ENCODE data around the gene EFNA5. TPM values are rescaled to one million over a fixed set of nuclear protein-coding genes. Genes with fewer than 3 reads are reported as not detected.

Gene EFNA5
- total and polyA plus RNA-seq, 2 of the 8 experiments (the other 6 are each of a cell fraction or from before 2014, with no cell fraction given), result 9.6 to 21.8 TPM

GRCh38 chr5:107364443-107365319 is 306.1 kb downstream of the EFNA5 start:
- no peak overlapping the region for H3K4me3 ChIP-seq (ENCODE audit: extremely low read depth in 1 of 4, insufficient read depth in 2 of 4, low read depth in 3 of 4, low read length in 4 of 4)
- no peaks in the 10 kb centered on the region for H3K23me2 ChIP-seq (ENCODE audit: low read depth, low read length)
- H3K36me3 ChIP-seq (ENCODE audit: control insufficient read depth in 2 of 4, insufficient read depth in 4 of 4, low read length in 3 of 4), result no peaks in the 10 kb centered on the region
- H2BK12ac ChIP-seq (ENCODE audit: low read depth, low read length), result no peak overlapping the region; the same call in 1 of the 2 replicates
- no peak overlapping the region for H3K9ac ChIP-seq (replicated peaks in 1 of 4; ENCODE audit: extremely low read depth in 1 of 4, low read depth in 3 of 4, low read length in 3 of 4)
- no peaks in the 10 kb centered on the region for H3K27me3 ChIP-seq (replicated peaks in 1 of 4; ENCODE audit: control insufficient read depth in 3 of 4, extremely low read depth in 1 of 4, insufficient read depth in 3 of 4, low read length in 3 of 4)
- H3K56ac ChIP-seq (replicated peaks; ENCODE audit: insufficient read length, low read depth, low read length), result no peak overlapping the region
- no peak overlapping the region for H4K8ac ChIP-seq (ENCODE audit: extremely low read depth, insufficient read depth, low read length)
- no peak overlapping the region for H3K4me2 ChIP-seq (ENCODE audit: insufficient read depth in 1 of 2, low read depth in 2 of 2, low read length in 2 of 2)
- no peak overlapping the region for H3K4ac ChIP-seq (replicated peaks; ENCODE audit: insufficient read length, low read depth, low read length)
- H2BK20ac ChIP-seq (ENCODE audit: low read length), result no peak overlapping the region
- no peak overlapping the region for H3K23ac ChIP-seq (ENCODE audit: insufficient read length)
- TF ChIP-seq JUN (IDR thresholded peaks at IDR 0.05; ENCODE audit: low read depth, low read length) (no peak), RBBP5 (IDR thresholded peaks at IDR 0.05; ENCODE audit: borderline replicate concordance, low read depth, low read length) (no peak), TEAD4 (IDR thresholded peaks at IDR 0.05; ENCODE audit: low read depth, low read length) (no peak), KDM5A (IDR thresholded peaks at IDR 0.05; ENCODE audit: low read length) (no peak), FOSL1 (IDR thresholded peaks at IDR 0.05; ENCODE audit: insufficient read depth, low read depth, low read length) (no peak), POLR2AphosphoS5 (IDR thresholded peaks at IDR 0.05; ENCODE audit: low read depth, low read length) (no peak), EZH2 (IDR thresholded peaks at IDR 0.05; ENCODE audit: low read depth, low read length, severe bottlenecking) (no peak), MAFK (IDR thresholded peaks at IDR 0.05; ENCODE audit: low read depth, low read length) (no peak)
- H3K79me2 ChIP-seq (ENCODE audit: control insufficient read depth in 1 of 2, insufficient read depth in 2 of 2, low read length in 2 of 2), result no peaks in the 10 kb centered on the region
- H4K20me1 ChIP-seq (replicated peaks in 1 of 2; ENCODE audit: control insufficient read depth in 1 of 2, insufficient read depth in 2 of 2, low read length in 2 of 2), result no peaks in the 10 kb centered on the region
- no peak overlapping the region for H2AK5ac ChIP-seq (ENCODE audit: low read depth, low read length)
- FAIRE-seq, result no peak
- DNase-seq (ENCODE audit: low read depth in 1 of 2, low spot score in 2 of 2), result no peak
- 94% methylated on average over 2 of the region's 2 CpGs; no CpG with 5 or more reads in 1 of the 2 experiments for WGBS, 2 experiments (ENCODE audit: extremely low coverage in 1 of 2, insufficient coverage in 1 of 2, insufficient read length in 1 of 2, insufficient replicate concordance in 2 of 2, low coverage in 1 of 2, low lambda C conversion rate in 2 of 2, missing lambda C conversion rate in 1 of 2)
- H2BK15ac ChIP-seq (ENCODE audit: low read length), result no peak overlapping the region
- H4K5ac ChIP-seq (ENCODE audit: insufficient read length, low read depth, low read length), result no peak overlapping the region
- no peaks in the 10 kb centered on the region for H3K79me1 ChIP-seq (ENCODE audit: low read depth, low read length)
- no peak overlapping the region for H3K18ac ChIP-seq (ENCODE audit: extremely low read depth, low read length)
- ChIA-PET CTCF (ENCODE audit: partially characterized antibody) (interaction anchor here (0.5 to 1.7 kb wide), 9 partner anchors 8 to 208 kb away, joined by 3 to 4 read pairs (median 4); no protein-coding TSS in a partner anchor), POLR2A (ENCODE audit: partially characterized antibody) (interaction anchor here (0.5 kb wide), 1 partner anchor 185 kb away, joined by 3 read pairs; no protein-coding TSS in a partner anchor)
- no peak overlapping the region for H3K14ac ChIP-seq (ENCODE audit: insufficient read length)
- H4K91ac ChIP-seq (replicated peaks; ENCODE audit: insufficient read length, low read length), result no peak overlapping the region
- H3K9me3 ChIP-seq (ENCODE audit: insufficient read depth in 2 of 2, low read depth in 1 of 2, low read length in 1 of 2), result no peaks in the 10 kb centered on the region
- H2BK5ac ChIP-seq (ENCODE audit: low read depth, low read length), result no peak overlapping the region
- H2AFZ ChIP-seq (ENCODE audit: low read length), result no peak overlapping the region
- H2BK120ac ChIP-seq (replicated peaks; ENCODE audit: low read depth, low read length), result no peak overlapping the region
- peaks cover 2 to 20% (median 7%) of the 10 kb centered on the region in 4 experiments for H3K4me1 ChIP-seq (replicated peaks in 1 of 4; ENCODE audit: control insufficient read depth in 3 of 4, insufficient read depth in 4 of 4, low read length in 3 of 4)
- no peak overlapping the region for H3K27ac ChIP-seq (ENCODE audit: low read depth, low read length)

Measured in H1 (cell line).